ENCODE data around the gene LPAR5.
A peak's percentile ranks its signal among the peaks of the same experiment; 100 is the strongest.

LPAR5 gene

GRCh38 chr12:6614513-6615172, 21.1 kb downstream of the LPAR5 start:
- Histone ChIP-seq H3K4me1 (ENCODE audit: insufficient read depth, low read length) (peaks cover 16% of the 10 kb centered on the region; the same call in 1 of the 2 replicates), H3K27me3 (ENCODE audit: insufficient read depth, low read length) (peaks cover 12% of the 10 kb centered on the region), H3K36me3 (ENCODE audit: insufficient read depth, low read depth, low read length) (no peaks in the 10 kb centered on the region), H3K4me3 (ENCODE audit: low read length) (peak overlapping the region; percentile 17; the same call in 1 of the 2 replicates), H3K9me3 (ENCODE audit: insufficient read depth, low read depth, low read length) (no peaks in the 10 kb centered on the region), H3K27ac (ENCODE audit: low read length) (peak overlapping the region; percentile 75), H3K9ac (ENCODE audit: low read depth, low read length) (peak overlapping the region; percentile 55; the same call in 1 of the 2 replicates)

GRCh38 chr12:6613776-6614512, 21.8 kb downstream of the LPAR5 start:
- H3K9me3 ChIP-seq (ENCODE audit: insufficient read depth, low read depth, low read length), result no peaks in the 10 kb centered on the region
- no peaks in the 10 kb centered on the region for H3K36me3 ChIP-seq (ENCODE audit: insufficient read depth, low read depth, low read length)
- H3K27ac ChIP-seq (ENCODE audit: low read length), result peak overlapping the region; percentile 75
- peak overlapping the region; percentile 17; the same call in 1 of the 2 replicates for H3K4me3 ChIP-seq (ENCODE audit: low read length)
- H3K4me1 ChIP-seq (ENCODE audit: insufficient read depth, low read length), result peaks cover 16% of the 10 kb centered on the region; the same call in 1 of the 2 replicates
- peak overlapping the region; percentile 55; the same call in 1 of the 2 replicates for H3K9ac ChIP-seq (ENCODE audit: low read depth, low read length)
- H3K27me3 ChIP-seq (ENCODE audit: insufficient read depth, low read length), result peaks cover 5% of the 10 kb centered on the region

GRCh38 chr12:6613015-6613775, 22.6 kb downstream of the LPAR5 start:
- Histone ChIP-seq H3K27ac (ENCODE audit: low read length) (peak overlapping the region; percentile 88), H3K36me3 (ENCODE audit: insufficient read depth, low read depth, low read length) (no peaks in the 10 kb centered on the region), H3K9ac (ENCODE audit: low read depth, low read length) (peak overlapping the region; percentile 87; the same call in 1 of the 2 replicates), H3K4me1 (ENCODE audit: insufficient read depth, low read length) (peaks cover 16% of the 10 kb centered on the region; the same call in 1 of the 2 replicates), H3K27me3 (ENCODE audit: insufficient read depth, low read length) (no peaks in the 10 kb centered on the region; the same call in 1 of the 2 replicates), H3K4me3 (ENCODE audit: low read length) (peak overlapping the region; percentile 61), H3K9me3 (ENCODE audit: insufficient read depth, low read depth, low read length) (no peaks in the 10 kb centered on the region)

- Histone ChIP-seq H3K27me3 (ENCODE audit: insufficient read depth, low read length) (no peaks in the 10 kb centered on the region), H3K36me3 (ENCODE audit: insufficient read depth, low read depth, low read length) (no peaks in the 10 kb centered on the region), H3K27ac (ENCODE audit: low read length) (peak overlapping the region; percentile 88), H3K4me1 (ENCODE audit: insufficient read depth, low read length) (peaks cover 16% of the 10 kb centered on the region; the same call in 1 of the 2 replicates), H3K9me3 (ENCODE audit: insufficient read depth, low read depth, low read length) (no peaks in the 10 kb centered on the region), H3K9ac (ENCODE audit: low read depth, low read length) (peak overlapping the region; percentile 87; the same call in 1 of the 2 replicates), H3K4me3 (ENCODE audit: low read length) (peak overlapping the region; percentile 61; the same call in 1 of the 2 replicates)
These were observed 23.1 kb downstream of the LPAR5 start for GRCh38 chr12:6612652-6613014.

DNA sequence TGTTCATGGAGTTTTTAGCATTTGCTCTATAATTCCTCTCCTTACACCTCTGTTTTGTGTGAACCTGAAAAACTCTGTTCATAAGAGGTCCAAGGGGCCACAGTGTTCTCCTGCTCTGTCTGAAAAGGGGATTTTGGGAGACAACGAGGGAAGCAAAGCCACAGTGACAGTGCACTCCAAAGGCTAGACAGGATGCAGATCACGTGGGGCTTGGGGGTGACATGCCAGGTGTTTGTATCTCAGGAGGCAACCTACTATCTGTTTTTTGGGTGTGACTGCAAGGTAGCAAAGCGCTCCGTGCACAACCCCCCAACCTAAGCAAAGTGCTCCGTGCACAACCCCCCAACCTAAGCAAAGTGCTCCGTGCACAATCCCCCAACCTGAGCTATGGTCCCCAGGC, 23.5 kb downstream of the LPAR5 start:
- peak overlapping the region; percentile 87; the same call in 1 of the 2 replicates for H3K9ac ChIP-seq (ENCODE audit: low read depth, low read length)
- no peak overlapping the region for H3K27ac ChIP-seq (ENCODE audit: low read length)

DNA sequence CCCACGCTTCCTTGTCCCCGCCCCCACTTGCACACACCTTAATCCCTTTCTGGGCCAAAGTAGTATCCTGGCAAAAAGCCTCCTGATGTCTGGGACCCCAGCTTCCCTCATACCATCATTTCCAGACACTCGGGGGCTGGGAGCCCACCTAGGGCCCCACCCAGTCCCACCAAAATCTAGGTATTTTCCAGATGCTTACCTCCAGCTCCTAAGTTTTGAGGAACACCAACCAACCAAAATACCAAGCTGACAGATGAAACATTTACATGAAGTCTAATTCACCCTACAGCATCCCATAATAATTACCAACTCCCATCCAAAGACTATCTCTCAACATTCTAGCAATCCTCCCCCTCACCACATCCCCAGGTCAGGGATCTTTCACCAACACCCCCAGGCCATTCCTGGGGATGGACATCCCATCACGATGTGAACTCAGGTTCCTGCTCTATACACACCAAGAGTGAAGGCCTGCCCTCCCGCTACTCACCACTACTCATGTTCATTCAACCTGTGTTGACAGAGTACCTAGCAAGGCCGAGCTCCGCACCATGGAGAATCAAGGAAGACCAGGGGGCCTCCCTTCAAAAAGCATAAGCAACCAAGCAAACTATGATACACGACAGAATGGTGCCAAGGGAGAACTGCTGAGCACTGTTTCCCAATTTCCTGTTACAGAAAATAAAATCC, 27.0 kb downstream of the LPAR5 start:
- H3K9me3 ChIP-seq (ENCODE audit: insufficient read depth, low read depth, low read length), result no peaks in the 10 kb centered on the region
- no peak overlapping the region for H3K4me3 ChIP-seq (ENCODE audit: low read length)
- H3K27ac ChIP-seq (ENCODE audit: low read length), result no peak overlapping the region
- peaks cover 31% of the 10 kb centered on the region for H3K4me1 ChIP-seq (ENCODE audit: insufficient read depth, low read length)
- H3K27me3 ChIP-seq (ENCODE audit: insufficient read depth, low read length), result no peaks in the 10 kb centered on the region
- no peak overlapping the region for H3K9ac ChIP-seq (ENCODE audit: low read depth, low read length)
- H3K36me3 ChIP-seq (ENCODE audit: insufficient read depth, low read depth, low read length), result peaks cover 23% of the 10 kb centered on the region

More for the DNA sequence above, 23.5 kb downstream of the LPAR5 start:
- Histone ChIP-seq H3K4me1 (ENCODE audit: insufficient read depth, low read length) (peaks cover 16% of the 10 kb centered on the region; the same call in 1 of the 2 replicates), H3K36me3 (ENCODE audit: insufficient read depth, low read depth, low read length) (no peaks in the 10 kb centered on the region), H3K9me3 (ENCODE audit: insufficient read depth, low read depth, low read length) (no peaks in the 10 kb centered on the region), H3K4me3 (ENCODE audit: low read length) (peak overlapping the region; percentile 61; the same call in 1 of the 2 replicates), H3K27me3 (ENCODE audit: insufficient read depth, low read length) (no peaks in the 10 kb centered on the region)

- no peak overlapping the region for H3K27ac ChIP-seq (ENCODE audit: low read length)
- H3K4me1 ChIP-seq (ENCODE audit: insufficient read depth, low read length), result peaks cover 29% of the 10 kb centered on the region
- no peaks in the 10 kb centered on the region for H3K9me3 ChIP-seq (ENCODE audit: insufficient read depth, low read depth, low read length)
- no peak overlapping the region for H3K9ac ChIP-seq (ENCODE audit: low read depth, low read length)
- H3K4me3 ChIP-seq (ENCODE audit: low read length), result no peak overlapping the region
- H3K36me3 ChIP-seq (ENCODE audit: insufficient read depth, low read depth, low read length), result peaks cover 30% of the 10 kb centered on the region
- H3K27me3 ChIP-seq (ENCODE audit: insufficient read depth, low read length), result no peaks in the 10 kb centered on the region
These were observed 27.8 kb downstream of the LPAR5 start for GRCh38 chr12:6607751-6608591.

- Histone ChIP-seq H3K4me3 (ENCODE audit: low read length) (peak overlapping the region; percentile 92), H3K27ac (ENCODE audit: low read length) (peak overlapping the region; percentile 12), H3K9ac (ENCODE audit: low read depth, low read length) (peak overlapping the region; percentile 81; the same call in 1 of the 2 replicates), H3K4me1 (ENCODE audit: insufficient read depth, low read length) (peaks cover 18% of the 10 kb centered on the region), H3K27me3 (ENCODE audit: insufficient read depth, low read length) (no peaks in the 10 kb centered on the region), H3K9me3 (ENCODE audit: insufficient read depth, low read depth, low read length) (no peaks in the 10 kb centered on the region), H3K36me3 (ENCODE audit: insufficient read depth, low read depth, low read length) (peaks cover 44% of the 10 kb centered on the region)
These were observed 29.2 kb downstream of the LPAR5 start for GRCh38 chr12:6606331-6607131.

DNA sequence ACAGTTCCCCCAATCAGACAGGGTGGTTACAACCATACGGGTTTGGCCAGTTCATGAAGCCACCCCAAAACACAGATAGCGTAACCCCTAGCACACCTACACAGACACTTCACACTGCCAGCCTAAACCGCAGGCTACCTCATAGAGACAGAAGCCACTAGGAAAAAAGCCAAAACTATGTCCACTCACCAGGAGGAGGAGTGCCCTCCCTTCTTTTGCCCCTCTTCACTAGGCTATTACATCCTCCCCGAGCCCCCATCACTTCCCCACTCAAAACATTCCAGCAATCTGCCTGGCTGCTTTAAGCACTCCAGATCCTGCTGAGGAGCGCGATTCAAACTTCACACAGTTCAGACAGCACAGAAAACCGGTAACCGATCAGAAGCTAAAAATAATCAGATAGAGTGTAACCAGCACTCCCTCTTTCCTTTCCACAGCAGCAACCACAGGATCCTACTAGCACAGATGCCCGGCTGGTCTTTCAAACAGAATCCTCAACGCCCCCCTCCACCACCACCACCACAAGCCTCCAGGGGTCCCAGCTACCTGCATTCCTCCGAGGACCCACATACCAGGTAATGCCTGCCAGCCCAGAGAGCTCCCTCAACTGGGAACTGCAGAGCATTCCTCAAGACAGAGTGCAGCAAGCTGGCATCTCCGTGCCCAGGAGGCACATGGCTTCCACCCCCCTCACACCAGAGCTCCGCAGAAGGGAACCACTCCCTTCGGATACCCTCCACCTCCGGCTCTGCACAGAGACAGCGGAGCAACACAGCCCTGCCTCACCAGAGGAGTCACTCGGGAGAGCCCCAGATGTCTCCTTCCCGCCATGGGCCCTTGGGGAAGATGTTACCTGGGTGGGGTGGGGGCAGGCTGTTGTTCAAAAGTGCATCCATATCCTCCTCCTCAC, 30.1 kb downstream of the LPAR5 start:
- H3K36me3 ChIP-seq (ENCODE audit: insufficient read depth, low read depth, low read length), result peaks cover 53% of the 10 kb centered on the region
- no peaks in the 10 kb centered on the region for H3K27me3 ChIP-seq (ENCODE audit: insufficient read depth, low read length)
- H3K9ac ChIP-seq (ENCODE audit: low read depth, low read length), result peak overlapping the region; percentile 81; the same call in 1 of the 2 replicates
- peak overlapping the region; percentile 92 for H3K4me3 ChIP-seq (ENCODE audit: low read length)
- H3K4me1 ChIP-seq (ENCODE audit: insufficient read depth, low read length), result peaks cover 18% of the 10 kb centered on the region
- no peak overlapping the region for H3K27ac ChIP-seq (ENCODE audit: low read length)
- no peaks in the 10 kb centered on the region for H3K9me3 ChIP-seq (ENCODE audit: insufficient read depth, low read depth, low read length)

Data from iPS-20b (cell line).